ENCODE results near the gene C1QL3.

Gene C1QL3

DNA sequence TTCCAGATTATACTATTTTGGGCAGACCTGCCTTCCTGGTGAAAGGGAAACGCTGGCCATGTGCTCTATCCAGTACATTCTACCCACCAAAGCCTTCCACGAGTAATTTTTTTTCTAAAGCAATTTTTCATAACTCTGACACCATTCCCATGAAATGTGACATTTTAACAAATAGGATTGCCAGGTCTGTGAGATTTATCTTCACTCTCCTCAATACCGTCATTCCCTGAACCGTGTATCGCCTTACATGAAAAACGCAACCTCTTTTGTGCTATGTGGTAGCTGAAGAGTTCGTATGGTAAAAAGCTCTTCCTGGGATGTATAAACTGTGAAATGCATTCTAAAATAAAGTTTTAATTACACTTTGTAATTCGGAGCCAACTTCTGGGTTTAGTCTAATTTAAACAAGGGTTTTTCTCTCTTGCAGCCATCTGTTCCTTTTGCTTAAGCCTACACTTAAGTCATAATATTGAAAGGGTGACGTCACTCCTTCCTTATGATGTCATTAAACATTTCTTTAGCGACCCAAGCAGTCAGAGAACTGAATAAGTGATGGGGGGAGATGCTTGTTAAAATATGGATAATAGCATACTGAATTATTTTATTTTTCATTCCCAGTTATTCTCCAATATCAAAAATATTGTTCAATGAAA, 27.7 kb downstream of the C1QL3 start:
- DNase-seq (ENCODE audit: low spot score): no peak

DNA sequence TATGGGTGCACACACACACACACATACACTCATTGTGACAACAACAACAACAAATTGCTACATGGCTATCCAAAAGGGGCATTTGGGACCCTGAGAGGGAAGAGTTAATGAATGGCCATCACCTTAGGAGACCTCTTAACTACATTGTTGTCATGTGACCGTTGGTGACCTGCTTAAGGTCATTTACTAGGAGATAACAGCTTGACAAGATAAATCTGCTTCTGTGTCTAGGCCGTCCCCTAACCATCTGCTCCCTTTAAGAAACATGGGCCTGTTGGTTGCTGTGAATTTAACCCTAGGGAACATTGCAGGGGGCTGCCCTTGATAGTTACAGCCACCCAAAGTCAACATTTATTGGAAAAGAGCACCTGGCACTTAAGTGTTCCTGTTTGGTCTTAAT, 29.7 kb downstream of the C1QL3 start:
- no peak for DNase-seq (ENCODE audit: low spot score)

DNA sequence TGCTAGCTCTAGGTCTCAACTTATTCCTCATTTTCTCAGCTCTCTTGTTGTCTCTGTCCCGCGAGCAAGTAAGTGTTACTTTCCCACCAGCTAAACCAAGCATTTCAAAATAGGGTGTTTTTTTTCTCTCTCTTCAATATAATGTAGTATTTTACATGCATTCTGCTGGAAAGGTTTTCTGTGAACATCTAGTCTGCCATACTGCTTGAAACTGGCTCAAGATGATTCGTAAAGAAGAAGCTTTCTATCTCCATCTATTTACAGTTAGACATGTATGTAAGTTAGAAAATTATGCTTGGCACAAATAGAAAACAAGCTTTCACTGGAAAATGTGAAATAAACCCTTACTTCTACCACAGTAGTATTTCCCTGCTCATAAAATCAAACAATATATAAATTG, 31.2 kb downstream of the C1QL3 start:
- no peak for DNase-seq (ENCODE audit: low spot score)

DNA sequence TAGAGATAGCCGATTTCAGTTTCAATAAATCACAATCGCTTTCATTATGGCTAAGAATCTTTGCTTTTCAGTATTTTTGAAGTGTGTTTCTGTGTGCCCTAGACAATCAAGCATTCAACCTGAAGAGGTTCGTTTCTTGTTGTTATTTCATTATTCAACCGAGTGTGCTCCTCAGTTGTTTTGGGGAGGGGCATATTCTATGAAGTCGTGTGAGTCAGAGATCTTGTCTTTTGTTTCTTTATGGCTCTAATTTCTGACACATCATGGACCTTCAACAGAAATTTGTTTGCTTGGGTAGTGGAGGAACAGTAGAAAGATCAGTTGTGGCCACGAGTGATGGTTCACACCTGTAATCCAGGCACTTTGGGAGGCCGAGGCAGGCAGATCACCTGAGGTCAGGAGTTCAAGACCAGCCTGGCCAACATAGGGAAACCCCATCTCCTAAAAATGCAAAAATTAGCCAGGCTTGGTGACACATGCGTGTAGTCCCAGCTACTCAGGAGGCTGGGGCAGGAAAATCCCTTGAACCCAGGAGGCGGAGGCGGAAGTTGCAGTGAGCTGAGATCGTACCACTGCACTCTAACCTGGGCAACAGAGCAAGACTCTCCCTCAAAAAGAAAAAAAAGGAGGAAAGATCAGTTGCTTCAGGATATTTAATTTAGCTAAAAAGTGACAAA, 38.3 kb downstream of the C1QL3 start:
- DNase-seq (ENCODE audit: low spot score): no peak

DNA sequence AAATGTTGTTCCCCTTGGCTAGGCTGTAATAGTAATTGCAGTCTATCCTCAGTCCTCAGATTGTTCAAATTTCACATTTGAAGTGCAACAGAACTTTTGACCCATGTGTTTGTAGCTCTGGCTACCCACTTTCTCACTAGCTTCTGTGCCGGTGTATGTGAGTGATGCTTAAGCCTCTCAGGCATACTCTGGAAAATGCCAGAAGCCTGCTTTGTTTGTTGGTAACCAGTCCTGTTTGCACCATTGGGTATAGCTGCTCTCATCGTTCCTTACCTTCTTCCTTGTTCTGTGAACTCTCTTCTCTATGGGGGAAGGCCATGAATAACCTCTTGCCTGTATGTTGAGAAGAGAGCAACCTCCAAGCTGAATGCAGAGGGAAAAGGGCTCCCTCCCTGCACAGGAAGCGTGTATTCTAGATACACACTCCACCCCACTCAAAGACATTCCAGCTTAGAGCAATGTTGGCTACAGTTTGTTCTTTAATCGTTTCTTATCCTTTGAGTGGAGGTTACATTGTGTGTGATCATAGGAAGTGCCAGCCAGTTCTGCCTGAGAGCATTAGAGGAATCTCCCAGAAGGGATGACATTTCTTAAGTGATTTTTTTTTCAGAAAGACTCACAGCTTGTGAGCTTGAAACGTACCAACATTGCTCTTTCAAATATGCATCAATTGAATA, 40.5 kb downstream of the C1QL3 start:
- DNase-seq (ENCODE audit: low spot score): no peak

DNA sequence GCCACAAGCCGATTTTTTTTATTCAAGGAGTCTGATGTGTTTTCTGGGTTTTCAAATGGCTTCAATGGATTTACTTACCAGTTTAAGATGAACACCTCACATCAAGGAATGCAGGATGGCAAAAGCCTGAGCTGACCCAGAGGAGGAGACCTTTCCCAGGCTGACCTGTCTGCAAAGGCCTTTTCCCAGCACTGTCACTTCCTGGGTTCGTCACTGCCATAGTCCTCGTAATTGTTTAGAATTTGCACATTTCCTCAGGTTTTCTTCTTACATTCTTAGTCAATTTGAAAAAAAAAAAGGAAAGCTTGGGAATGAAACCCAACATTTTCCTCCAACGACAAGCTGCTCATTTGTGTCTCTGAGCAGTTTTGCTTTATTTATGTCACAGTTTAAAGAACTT, 42.9 kb downstream of the C1QL3 start:
- DNase-seq (ENCODE audit: low spot score): no peak

DNA sequence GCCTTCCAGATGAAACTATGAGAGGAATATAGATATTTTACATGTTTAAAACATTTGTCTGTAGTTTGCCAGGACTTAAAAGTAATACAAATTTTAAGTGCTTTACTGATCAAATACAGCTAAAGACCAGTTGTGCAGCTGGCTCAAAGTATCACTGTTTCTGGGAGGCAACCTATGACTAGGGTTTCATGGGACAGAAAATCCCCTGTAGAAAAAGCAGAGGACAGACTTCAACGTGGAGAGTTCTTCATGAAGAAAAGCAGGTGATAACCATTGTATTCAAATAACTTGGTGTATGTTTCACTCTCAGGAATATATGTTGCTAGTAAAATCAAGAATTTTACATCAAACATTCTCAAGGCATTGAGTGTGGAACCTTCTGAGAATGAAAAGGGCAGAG, 43.9 kb downstream of the C1QL3 start:
- DNase-seq (ENCODE audit: low spot score): no peak

DNA sequence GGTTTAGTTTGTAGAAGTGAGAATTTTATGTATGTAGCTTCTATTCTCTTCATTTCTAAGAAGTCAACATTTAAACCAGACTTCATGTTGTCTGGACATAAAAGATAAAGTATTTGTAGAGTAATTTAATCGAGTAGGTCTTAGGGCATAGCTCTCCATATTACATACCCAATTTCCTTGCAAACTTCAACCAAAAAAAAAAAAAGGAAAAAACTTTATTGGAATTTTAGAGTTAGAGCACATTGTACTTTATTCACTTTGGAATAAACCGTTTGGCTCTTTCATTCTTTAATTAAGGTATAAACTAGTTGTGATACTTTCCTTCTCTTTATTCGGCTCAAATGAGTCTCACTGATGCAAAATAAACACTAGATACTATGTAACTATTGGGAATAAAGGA, 48.9 kb downstream of the C1QL3 start:
- no peak for DNase-seq (ENCODE audit: low spot score)

DNA sequence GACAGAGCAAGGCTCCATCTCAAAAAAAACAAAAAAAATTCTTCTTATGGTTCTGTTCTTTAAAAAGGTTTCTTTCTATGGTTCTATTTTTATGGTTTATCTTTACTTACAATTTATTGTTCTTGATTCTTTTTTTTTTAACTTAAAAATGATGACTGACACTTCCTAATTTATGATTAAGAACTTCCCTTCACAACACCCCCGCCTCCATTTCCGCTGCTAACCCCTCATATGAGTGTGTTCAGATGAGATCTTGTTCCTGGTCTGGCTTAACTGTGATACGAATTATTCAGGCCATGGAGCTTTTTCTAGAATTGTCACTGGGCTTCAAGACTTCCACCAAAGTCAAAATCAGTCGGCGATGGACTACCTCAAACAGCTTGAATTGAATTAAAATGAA, 50.9 kb downstream of the C1QL3 start:
- no peak for DNase-seq (ENCODE audit: low spot score)

DNA sequence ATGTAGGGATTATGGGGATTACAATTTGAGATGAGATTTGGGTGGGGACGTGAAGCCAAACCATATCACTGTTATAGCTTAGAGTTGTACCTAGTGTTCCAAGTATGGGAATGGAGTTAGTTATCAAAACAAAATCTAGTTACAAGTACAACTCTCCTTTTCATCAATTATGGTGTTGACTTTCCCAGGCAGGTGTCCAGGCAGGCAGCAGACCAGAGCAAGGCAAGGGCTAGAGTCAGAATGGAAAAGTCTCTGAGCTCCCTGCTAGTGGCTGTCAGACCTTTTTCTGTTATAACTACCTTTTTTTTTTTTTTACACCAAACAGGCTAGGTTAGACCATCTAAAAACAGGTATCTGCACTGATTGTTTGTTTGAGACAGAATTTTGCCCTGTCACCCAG, 55.7 kb downstream of the C1QL3 start:
- no peak for DNase-seq (ENCODE audit: low spot score)
